K562 (cell line): Measurements from ENCODE around the gene LUZP1. TPM values are rescaled to one million over a fixed set of nuclear protein-coding genes. Genes with fewer than 3 reads are reported as not detected.

Experiments used
- ATAC-seq: fragments of 200-7000 bp; cut with Tn5 transposase; 3 replicates; pipeline ENCODE4 v1.9.1; 2020; ENCODE audit warnings: moderate library complexity
- BruUV-seq: library from RNA; stranded (reverse); fragments of 400-500 nt; replicated peaks from 2 replicates; lab custom pipeline; 2021; lab: Mats Ljungman, UMichigan
- CTCF ChIA-PET: fragments of 300-600 bp; formaldehyde crosslinking; extraction: SDS; loops from one replicate; lab custom pipeline; 2021; ENCODE audit warnings: low intra/inter-chr PET ratio; lab: Yijun Ruan, JAX
- POLR2A ChIA-PET: fragments of 300-600, 350-650 bp; sonication (Branson Sonifier 250); formaldehyde crosslinking; extraction: SDS; loops from one replicate; lab custom pipeline; 2021; ENCODE audit warnings: antibody characterized with exemption, inconsistent platforms; lab: Yijun Ruan, JAX
- DNase-seq, 4 experiments: peaks; one replicate each; pipeline versions ENCODE4 v3.0.0 to v3.0.0-alpha.2; 2011 to 2018; ENCODE audit warnings: low spot score in 3 of 4, mixed read lengths in 3 of 4; ENCODE audit errors: extremely low read depth in 1 of 4
- FAIRE-seq: peaks from 2 replicates; lab custom pipeline; 2011; peaks lifted over from hg19 to GRCh38; lab: Jason Lieb, UNC
- H2AFZ ChIP-seq: 2 replicates; pipeline ENCODE4 v1.6.0; 2011; ENCODE audit warnings: low read depth, low read length, control low read depth, inconsistent platforms
- H3K27ac ChIP-seq: fragments of 200-600 bp; 3 replicates; pipeline ENCODE4 v1.8.0; 2011; ENCODE audit warnings: low read depth, mild to moderate bottlenecking, control low read depth, inconsistent platforms, low read length, moderate library complexity, mixed read lengths; ENCODE audit errors: extremely low read depth
- H3K27me3 ChIP-seq, 2 experiments: fragments of 300-600 bp in 1 of 2; 2 replicates in 1 of 2; 3 replicates in 1 of 2; pipeline versions ENCODE4 v1.6.0 to v1.8.0; 2011; ENCODE audit warnings: inconsistent platforms in 2 of 2, low read length in 2 of 2, mild to moderate bottlenecking in 1 of 2, mixed read lengths in 1 of 2, moderate library complexity in 1 of 2; ENCODE audit not compliant: control insufficient read depth in 2 of 2, insufficient read depth in 2 of 2
- H3K36me3 ChIP-seq: fragments of 300-600 bp; 3 replicates; pipeline ENCODE4 v1.8.0; 2011; ENCODE audit warnings: mild to moderate bottlenecking, low read length, inconsistent platforms; ENCODE audit not compliant: control insufficient read depth, insufficient read depth
- H3K4me1 ChIP-seq, 2 experiments: fragments of 200-600 bp in 1 of 2; replicated peaks in 1 of 2; 2 replicates in 1 of 2; 3 replicates in 1 of 2; pipeline versions ENCODE4 v1.5.1 to v1.8.0; 2011; ENCODE audit warnings: inconsistent platforms in 2 of 2, low read length in 2 of 2, mild to moderate bottlenecking in 1 of 2, mixed read lengths in 1 of 2, moderate library complexity in 1 of 2; ENCODE audit not compliant: control insufficient read depth in 2 of 2, insufficient read depth in 2 of 2
- H3K4me2 ChIP-seq: 2 replicates; pipeline ENCODE4 v1.6.1; 2011; ENCODE audit warnings: low read length, control low read depth, inconsistent platforms, mixed read lengths; ENCODE audit not compliant: insufficient read depth
- H3K4me3 ChIP-seq: fragments of 200-600 bp; sonication (generic), shearing (Covaris generic); 2 replicates; pipeline ENCODE4 v1.5.1; 2016; ENCODE audit warnings: control low read depth, inconsistent platforms
- H3K79me2 ChIP-seq: fragments of 200-600 bp; 3 replicates; pipeline ENCODE4 v1.8.0; 2011; ENCODE audit warnings: low read length, inconsistent platforms; ENCODE audit not compliant: control insufficient read depth, insufficient read depth
- H3K9ac ChIP-seq, 2 experiments: 2 replicates each; pipeline versions ENCODE4 v1.6.0 to v1.6.1; 2011; ENCODE audit warnings: low read depth in 2 of 2, low read length in 2 of 2, control low read depth in 1 of 2, inconsistent platforms in 1 of 2, mild to moderate bottlenecking in 1 of 2, mixed read lengths in 1 of 2; ENCODE audit not compliant: insufficient read depth in 1 of 2
- H3K9me1 ChIP-seq: one replicate; pipeline ENCODE4 v1.6.0; 2011; ENCODE audit warnings: inconsistent platforms, mild to moderate bottlenecking, low read length, moderate library complexity; ENCODE audit not compliant: control insufficient read depth, insufficient read depth
- H3K9me3 ChIP-seq: replicated peaks from 2 replicates; pipeline ENCODE4 v1.5.1; 2011; ENCODE audit warnings: low read depth, low read length, inconsistent platforms; ENCODE audit not compliant: control insufficient read depth, insufficient read depth
- H4K20me1 ChIP-seq: replicated peaks from 2 replicates; pipeline ENCODE4 v1.6.1; 2011; ENCODE audit warnings: low read length, inconsistent platforms, mixed read lengths; ENCODE audit not compliant: control insufficient read depth, insufficient read depth
- PPARD ChIP-seq: fragments of 250-450 bp; sonication (Bioruptor Pico); IDR thresholded peaks from 2 replicates; pipeline ENCODE4 v1.8.0; 2022; ENCODE audit warnings: inconsistent platforms, mild to moderate bottlenecking, moderate library complexity
- ZBTB7A ChIP-seq: IDR thresholded peaks from 2 replicates; pipeline ENCODE4 v1.6.1; 2011; ENCODE audit warnings: low read depth, mild to moderate bottlenecking, low read length, moderate library complexity, borderline replicate concordance; ENCODE audit not compliant: control insufficient read depth
- ZNF263 ChIP-seq: sonication (generic); formaldehyde crosslinking; IDR thresholded peaks from 2 replicates; pipeline ENCODE4 v1.8.0; 2022; ENCODE audit warnings: mild to moderate bottlenecking, missing genetic modification reagents, borderline replicate concordance
- WGBS: fragments of 100-300 bp; shearing (Covaris generic); methylation state at CpG from one replicate; pipeline ENCODE4 v1.1.6; 2016; ENCODE audit warnings: low coverage, mixed read lengths; ENCODE audit not compliant: insufficient coverage; ENCODE audit errors: missing lambda C conversion rate; 5-methylcytosine and 5-hydroxymethylcytosine counted together
- in situ Hi-C: fragments of 300-500 bp; cut with MboI; formaldehyde crosslinking; loops from 4 replicates; pipeline ENCODE4 v1.15.0; 2018; ENCODE audit warnings: inconsistent platforms, mixed read lengths
- intact Hi-C: fragments of 100-400 bp; cut with micrococcal nuclease; formaldehyde crosslinking; loops from 2 replicates; pipeline ENCODE4 v1.14.2; 2022
- polyA plus RNA-seq, 8 experiments: library from polyadenylated mRNA; depleted of rRNA in 4 of 8; stranded (reverse) in 5 of 8; unstranded in 3 of 8; fragments of >200 nt; fragmentation: Nextera tagmentation in 2 of 8; fragmentation: Illumina TruSeq in 1 of 8; extraction: Ambion mirVana in 2 of 8; extraction: Trizol in 1 of 8; gene quantifications; 2 replicates each; pipeline versions ENCODE4 v1.2.1 to v1.2.3, GENCODE V29; 2011 to 2014; ENCODE audit warnings: inconsistent platforms in 1 of 8, missing spikeins in 1 of 8
- total RNA-seq, 7 experiments: library from RNA; depleted of rRNA in 6 of 7; stranded (reverse); fragments of >200 nt in 6 of 7; fragmentation: Illumina TruSeq in 2 of 7; extraction: Trizol in 2 of 7; gene quantifications; 2 replicates each; pipeline versions ENCODE4 v1.2.1 to v1.2.3, GENCODE V29; 2011 to 2021; ENCODE audit warnings: low replicate concordance in 1 of 7
- TF ChIP-seq, protein P1 (sequence below), 2 experiments: IDR thresholded peaks; 2 replicates each; pipeline ENCODE4 v1.6.1; 2011; ENCODE audit warnings: borderline replicate concordance in 1 of 2, control low read depth in 1 of 2, low read depth in 1 of 2, low read length in 1 of 2, mild to moderate bottlenecking in 1 of 2, mixed read lengths in 1 of 2, moderate library complexity in 1 of 2; ENCODE audit not compliant: insufficient read depth in 1 of 2, insufficient read length in 1 of 2, poor library complexity in 1 of 2, severe bottlenecking in 1 of 2; ENCODE audit errors: extremely low read depth in 1 of 2

Gene LUZP1
- total and polyA plus RNA-seq, 9 of the 15 experiments (the other 6 are each of a cell fraction or from before 2014, with no cell fraction given): 6.5 to 19.1 (median 12.4) TPM

DNA sequence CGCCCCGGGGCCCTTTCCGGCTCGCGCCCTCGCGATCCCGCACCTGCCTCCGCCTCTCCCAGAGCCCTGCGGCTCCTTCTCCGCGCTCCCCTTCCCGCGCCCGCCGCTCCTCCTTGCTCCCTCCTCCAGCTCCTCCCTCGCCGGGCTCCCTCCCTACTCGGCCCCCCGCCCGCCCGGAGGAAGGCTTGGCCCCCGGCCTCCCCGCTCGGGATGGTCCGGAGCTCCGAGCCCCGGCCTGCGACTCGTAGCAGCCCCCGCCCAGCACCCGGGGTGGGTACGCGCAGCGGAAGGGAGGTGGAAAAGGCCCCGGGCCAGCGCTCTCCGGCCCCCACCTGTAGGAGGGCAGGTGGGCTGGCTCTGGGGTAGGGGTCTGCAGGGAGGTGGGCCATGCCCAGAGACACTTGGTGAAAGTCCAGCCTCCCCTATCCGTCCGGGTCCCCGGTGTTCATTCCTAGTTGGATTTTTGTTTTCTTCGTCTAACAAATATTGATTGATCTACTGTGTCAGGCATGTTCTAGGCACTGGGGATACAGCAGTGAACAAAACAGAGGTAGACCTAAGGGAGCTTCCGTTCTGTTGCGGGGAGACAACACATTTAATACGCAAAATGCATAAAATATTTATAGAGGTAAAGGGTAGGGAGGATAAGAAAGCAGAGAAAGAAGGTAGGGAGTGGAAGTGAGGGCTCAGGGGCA is 48.9 kb upstream of the LUZP1 start, which contains the start of gene HTR1D:
Gene HTR1D, minus strand, starts transcription at position 82 of the 695 bp plus-strand sequence. CDS start 23,283 bp downstream, outside the sequence.
- H4K20me1 ChIP-seq: 0 out of 2 replicates have a peak, but pooled peaks cover 9% of the 10 kb centered on the region
- BruUV-seq: no TSS peak
- in situ Hi-C loops: loop anchor here (5.0 to 10.0 kb wide), 2 partner anchors 60 to 317 kb away; partner anchors contain the start of gene E2F2
- peak within 1 kb of the TSS; percentile 77 for H2AFZ ChIP-seq
- H3K9me3 ChIP-seq: no peaks in the 10 kb centered on the region
- no peak within 1 kb of the TSS for H3K27ac ChIP-seq
- peak within 1 kb of the TSS; percentile 67 for H3K4me2 ChIP-seq
- intact Hi-C loops: loop anchor here (5.0 to 10.0 kb wide), 3 partner anchors 60 to 317 kb away; partner anchors contain the start of gene E2F2
- no peaks in the 10 kb centered on the region for H3K79me2 ChIP-seq
- no peaks in the 10 kb centered on the region for H3K9me1 ChIP-seq
- peaks cover 0 to 13% of the 10 kb centered on the region in 2 experiments; a peak in 4 of 5 replicates for H3K4me1 ChIP-seq
- ChIA-PET POLR2A (interaction anchor here (0.6 to 1.2 kb wide), 3 partner anchors 18 to 34 kb away, joined by 3 to 4 read pairs (median 3); no protein-coding TSS in a partner anchor), CTCF (interaction anchor here (0.7 kb wide), 1 partner anchor 322 kb away, joined by 3 read pairs; no protein-coding TSS in a partner anchor)
- no peaks in the 10 kb centered on the region for H3K36me3 ChIP-seq
- H3K4me3 ChIP-seq: peak within 1 kb of the TSS; percentile 42
- DNase-seq (peak in 2 of 4 experiments; percentile 67 to 68), ATAC-seq (peak; percentile 64), FAIRE-seq (no peak)
- H3K9ac ChIP-seq: peak within 1 kb of the TSS; percentile 32 to 82; a peak in 3 of 4 replicates
- 13% methylated on average over 22 of the region's 45 CpGs for WGBS
- peaks cover 31 to 60% of the 10 kb centered on the region in 2 experiments for H3K27me3 ChIP-seq
- no peak for TF ChIP-seq PPARD
- TF ChIP-seq ZBTB7A: peak; percentile 17; the same call in 1 of the 2 replicates
- peak; percentile 91 for TF ChIP-seq ZNF263 (CRISPR knock-in tag)
- TF ChIP-seq, protein P1, sequence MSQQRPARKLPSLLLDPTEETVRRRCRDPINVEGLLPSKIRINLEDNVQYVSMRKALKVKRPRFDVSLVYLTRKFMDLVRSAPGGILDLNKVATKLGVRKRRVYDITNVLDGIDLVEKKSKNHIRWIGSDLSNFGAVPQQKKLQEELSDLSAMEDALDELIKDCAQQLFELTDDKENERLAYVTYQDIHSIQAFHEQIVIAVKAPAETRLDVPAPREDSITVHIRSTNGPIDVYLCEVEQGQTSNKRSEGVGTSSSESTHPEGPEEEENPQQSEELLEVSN (IDR thresholded peaks at IDR 0.05; ENCODE audit: borderline replicate concordance in 1 of 2, extremely low read depth in 1 of 2, insufficient read depth in 1 of 2, insufficient read length in 1 of 2, low read depth in 1 of 2, low read length in 1 of 2, poor library complexity in 1 of 2, severe bottlenecking in 1 of 2): peak in 1 of 2 experiments; percentile 17
